Measurements from ENCODE around the gene SLC9A9.
"Not testable (repeated sequence)": the region's sequence is repeated elsewhere in the genome, so short reads cannot be mapped to it uniquely, and the experiment has no call there.

Gene SLC9A9

GRCh38 chr3:143536817-143537535, 311.3 kb downstream of the SLC9A9 start:
- no peak for DNase-seq

GRCh38 chr3:143535994-143536784, 312.1 kb downstream of the SLC9A9 start:
- no peak for DNase-seq

DNA sequence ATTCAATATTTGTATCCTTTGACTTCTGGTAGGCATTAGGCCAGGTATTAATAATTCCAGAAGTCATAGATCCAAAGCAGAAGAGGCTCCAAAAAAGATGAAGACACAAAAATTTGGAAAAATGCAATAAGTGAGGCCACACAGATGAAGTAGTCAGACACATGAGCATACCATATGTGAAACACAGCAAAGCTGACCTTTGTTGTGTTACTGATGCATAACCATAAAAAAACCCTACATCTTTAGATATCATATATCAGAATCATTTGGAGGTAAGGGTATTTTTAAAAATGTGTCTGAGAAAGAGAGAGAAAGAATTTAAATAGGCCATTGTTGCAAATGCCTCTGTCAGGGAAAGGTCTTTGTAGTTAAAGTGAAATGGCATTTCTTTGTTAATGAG, 314.9 kb downstream of the SLC9A9 start:
- no peak for DNase-seq

DNA sequence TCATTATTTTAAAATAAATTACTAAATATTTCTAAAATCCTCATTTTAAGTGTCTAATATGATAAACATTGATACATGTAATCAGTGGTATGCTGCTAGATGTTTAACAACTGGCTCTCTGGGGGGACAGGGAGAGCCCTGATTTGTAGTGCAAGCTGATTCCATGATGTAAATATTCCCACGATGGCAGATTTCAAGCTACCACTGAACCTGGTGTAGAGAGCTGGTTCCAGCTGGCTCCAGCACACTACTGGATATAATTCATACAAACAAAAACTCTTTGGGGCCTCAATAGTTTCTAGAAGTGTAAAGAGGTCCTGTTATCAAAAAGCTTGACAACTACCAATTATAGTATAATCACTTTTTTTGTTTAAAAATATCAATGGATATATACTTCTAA, 316.2 kb downstream of the SLC9A9 start:
- no peak for DNase-seq

GRCh38 chr3:143531101-143531500, 317.2 kb downstream of the SLC9A9 start:
- no peak for DNase-seq

DNA sequence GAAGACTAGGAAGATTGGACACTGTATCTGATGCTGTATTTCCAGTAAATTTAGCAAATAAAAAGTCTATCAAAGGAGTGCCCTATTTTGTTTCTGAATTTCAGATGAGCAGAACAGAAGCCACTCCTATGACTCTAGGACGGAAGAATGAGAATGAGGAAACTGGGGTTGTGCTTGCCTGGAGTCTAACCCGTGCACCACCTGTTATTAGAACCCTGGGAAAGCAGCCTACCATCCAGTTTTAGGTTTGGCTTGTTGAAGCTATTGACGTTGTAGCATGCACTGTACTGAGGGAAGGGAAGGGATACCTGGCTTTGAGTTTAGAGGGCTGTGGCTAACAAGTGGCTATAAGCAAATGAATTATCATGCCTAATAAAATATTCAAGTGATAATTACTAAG, 318.5 kb downstream of the SLC9A9 start:
- DNase-seq = no peak

- peak; percentile 6 for DNase-seq
Observed at GRCh38 chr3:143529018-143529478, 319.2 kb downstream of the SLC9A9 start.

- DNase-seq = no peak
Observed at GRCh38 chr3:143526011-143526545, 322.2 kb downstream of the SLC9A9 start.

DNA sequence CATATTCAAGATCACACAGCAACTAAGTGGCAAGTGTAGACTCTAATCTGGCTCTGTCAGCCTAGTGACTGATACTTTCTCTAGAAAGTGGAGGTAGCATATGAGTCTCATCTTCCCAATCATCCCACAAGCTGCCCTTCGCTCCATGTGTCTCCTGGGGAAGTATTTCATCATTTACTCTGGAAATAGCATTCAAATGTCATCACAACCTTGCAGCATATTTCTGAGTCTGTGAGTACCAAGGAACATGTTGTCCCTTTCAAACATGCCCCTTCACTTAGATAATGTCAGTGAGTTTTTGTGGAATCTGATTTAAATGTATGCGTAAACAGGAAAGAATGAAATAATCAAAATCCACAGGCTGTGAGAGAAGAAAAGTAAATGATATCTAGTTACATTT, 322.9 kb downstream of the SLC9A9 start:
- no peak for DNase-seq

GRCh38 chr3:143521803-143522202, 326.5 kb downstream of the SLC9A9 start:
- DNase-seq = no peak

GRCh38 chr3:143517131-143517530, 331.1 kb downstream of the SLC9A9 start:
- not testable (repeated sequence) for DNase-seq

DNA sequence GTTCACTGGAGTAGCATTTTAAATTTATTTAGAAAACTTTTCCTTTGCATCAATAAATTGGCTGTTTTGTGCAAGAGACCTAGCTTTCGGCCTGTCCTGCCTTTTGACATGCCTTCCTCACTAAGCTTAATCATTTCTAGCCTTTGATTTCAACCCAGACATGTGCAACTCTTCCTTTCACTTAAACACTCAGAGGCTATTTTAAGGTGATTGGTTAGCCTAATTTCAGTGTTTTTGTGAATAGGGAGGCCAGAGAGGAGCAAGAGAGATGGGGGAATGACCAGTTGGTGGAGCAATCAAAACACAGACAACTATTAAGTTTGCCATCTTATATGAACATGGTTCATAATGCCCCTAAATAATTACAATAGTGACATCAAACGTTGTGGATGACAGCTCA, 333.4 kb downstream of the SLC9A9 start:
- DNase-seq = no peak

DNA sequence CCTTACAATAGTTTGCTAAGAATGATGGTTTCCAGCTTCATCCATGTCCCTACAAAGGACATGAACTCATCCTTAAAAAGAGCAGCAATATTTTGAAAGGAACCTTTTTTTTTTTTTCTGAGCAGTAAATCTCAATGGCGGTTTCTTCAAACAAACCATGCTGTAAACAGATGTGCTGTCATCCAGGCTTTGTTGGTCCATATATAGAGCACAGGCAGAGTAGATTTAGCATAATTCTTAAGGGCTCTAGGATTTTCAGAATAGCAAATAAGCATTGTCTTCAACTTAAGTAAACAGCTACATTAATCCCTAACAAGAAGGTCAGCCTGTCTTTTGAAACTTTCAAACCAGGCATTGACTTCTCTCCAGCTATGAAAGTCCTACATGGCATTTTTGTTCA, 334.2 kb downstream of the SLC9A9 start:
- DNase-seq = no peak

- no peak for DNase-seq
Observed at GRCh38 chr3:143511174-143511879, 336.9 kb downstream of the SLC9A9 start.

GRCh38 chr3:143510601-143511000, 337.7 kb downstream of the SLC9A9 start:
- DNase-seq = no peak

DNA sequence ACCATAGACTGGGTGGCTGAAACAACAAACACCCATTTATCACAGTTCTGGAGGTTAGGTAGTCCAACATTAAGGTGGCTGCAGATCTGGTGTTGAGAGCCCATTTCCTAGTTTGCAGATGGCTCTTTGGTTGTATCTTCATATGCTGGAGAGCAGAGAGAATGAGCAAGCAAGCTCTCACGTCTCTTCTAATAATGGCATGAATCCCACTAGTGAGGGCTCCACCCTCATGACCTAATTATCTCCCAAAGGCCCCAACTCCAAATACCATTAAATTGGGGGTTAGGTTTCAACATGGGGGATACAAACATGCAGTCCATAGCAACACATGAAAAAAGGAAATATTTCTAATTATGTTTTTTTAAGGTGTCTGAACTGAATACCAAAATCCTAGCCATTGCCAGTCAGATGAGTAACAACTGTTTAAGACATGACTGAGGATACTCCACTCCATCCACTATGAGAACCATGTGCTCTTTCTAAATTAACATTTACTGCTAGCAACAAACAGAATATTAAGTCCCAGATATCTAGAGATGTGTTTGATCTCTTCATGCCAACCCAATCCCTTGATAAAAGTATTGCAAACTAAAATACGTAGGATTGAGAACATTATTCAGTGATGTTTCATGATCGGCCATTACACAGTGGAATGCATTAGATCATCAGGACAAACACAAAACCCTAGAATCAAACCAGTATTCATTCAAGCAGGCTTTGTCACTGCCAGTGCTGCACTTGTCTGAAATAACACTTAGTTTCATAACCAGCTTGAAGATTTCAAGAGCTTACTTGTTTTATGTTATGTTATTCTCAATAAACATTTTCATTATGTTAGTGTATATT, 340.3 kb downstream of the SLC9A9 start:
- no peak for DNase-seq

- peak; percentile 39 for DNase-seq
Observed at GRCh38 chr3:143506190-143506589, 342.1 kb downstream of the SLC9A9 start.

DNA sequence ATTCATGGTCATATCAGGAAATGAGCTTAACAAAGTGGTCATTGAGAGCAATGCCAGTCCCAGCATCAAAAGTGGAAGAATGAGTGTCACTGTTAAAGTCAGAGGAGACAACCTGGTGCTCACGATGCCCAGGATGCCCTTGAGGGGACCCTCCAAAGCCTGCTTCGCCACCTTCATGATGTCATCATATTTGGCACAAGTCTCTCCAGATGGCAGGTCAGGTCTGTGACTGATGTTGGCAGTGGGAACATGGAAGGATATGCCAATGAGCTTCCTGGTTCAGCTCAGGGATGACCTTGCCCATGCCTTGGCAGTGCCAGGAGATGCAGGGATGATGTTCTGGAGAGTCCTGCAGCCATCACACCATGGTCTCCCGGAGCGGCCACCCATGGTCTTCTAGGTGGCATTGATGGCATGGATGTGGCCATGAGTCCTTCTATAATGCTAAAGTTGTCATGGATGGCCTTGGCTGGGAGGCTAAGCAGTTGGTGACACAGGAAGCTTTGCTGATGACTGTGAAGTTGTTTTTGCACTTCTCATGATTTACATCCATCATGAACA, 344.9 kb downstream of the SLC9A9 start:
- no peak for DNase-seq

- DNase-seq = no peak
Observed at GRCh38 chr3:143502081-143502480, 346.2 kb downstream of the SLC9A9 start.

DNA sequence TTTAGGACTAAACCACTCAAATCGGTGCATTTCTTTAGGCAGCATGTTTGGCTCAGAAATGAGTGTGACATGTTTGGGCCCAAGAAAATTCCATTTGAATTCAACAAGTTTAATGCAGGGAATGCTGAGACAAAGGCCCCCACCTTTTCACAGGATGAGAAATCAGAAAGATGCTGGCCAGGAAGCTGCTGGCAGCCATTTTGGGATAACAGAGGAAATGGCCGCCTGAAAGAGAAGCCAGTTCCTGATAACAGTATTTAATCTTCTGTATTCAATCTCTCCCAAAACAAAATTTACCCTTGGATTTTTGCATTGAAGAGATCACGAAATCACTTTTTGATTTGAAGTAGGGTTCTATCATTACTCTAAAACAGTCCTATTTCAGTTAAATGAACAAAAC, 350.9 kb downstream of the SLC9A9 start:
- no peak for DNase-seq

DNA sequence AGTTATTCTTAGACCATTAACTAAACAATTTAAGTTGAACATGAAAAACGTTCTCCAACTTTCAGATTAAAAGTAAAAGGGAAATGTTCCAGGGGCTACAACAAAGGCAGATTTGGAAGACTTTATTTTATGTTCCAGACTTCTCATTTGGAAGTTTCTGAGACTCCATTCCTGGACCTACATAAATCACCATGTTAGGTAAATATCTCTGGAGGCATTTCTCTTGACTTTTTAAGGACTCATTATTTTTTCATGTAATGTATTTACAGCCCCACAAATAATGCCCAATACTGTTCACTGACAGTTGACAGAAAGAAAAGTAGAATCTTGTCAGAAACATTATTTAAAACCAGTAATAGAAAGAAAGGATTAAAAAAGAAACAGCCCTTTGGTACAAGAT, 352.1 kb downstream of the SLC9A9 start:
- no peak for DNase-seq

GRCh38 chr3:143495527-143495926, 352.7 kb downstream of the SLC9A9 start:
- DNase-seq = no peak
